ENCODE measurements around the gene SYT9.

SYT9 gene

GRCh38 chr11:7451520-7451919 is 199.8 kb downstream of the SYT9 start:
- Histone ChIP-seq H3K9me3 (ENCODE audit: control insufficient read depth, insufficient read depth, low read depth, low read length) (no peaks in the 10 kb centered on the region), H3K36me3 (ENCODE audit: control insufficient read depth in 2 of 2, insufficient read depth in 1 of 2, low read length in 2 of 2) (peaks cover 0 to 28% of the 10 kb centered on the region in 2 experiments; a peak in 1 of 3 replicates), H3K27ac (ENCODE audit: extremely low read depth, low read depth, low read length) (no peak overlapping the region), H3K4me3 (ENCODE audit: low read depth, low read length) (no peak overlapping the region), H3K4me1 (ENCODE audit: control insufficient read depth, insufficient read depth, low read length) (no peaks in the 10 kb centered on the region)
- CTCF ChIA-PET, result interaction anchor here (0.6 to 1.6 kb wide), 3 partner anchors 10 to 104 kb away, joined by 3 to 5 read pairs (median 5); no protein-coding TSS in a partner anchor
- no peak for TF ChIP-seq WT1 (tag by site-specific recombination; IDR thresholded peaks at IDR 0.05)
- TF ChIP-seq ZNF391 (tag by site-specific recombination; IDR thresholded peaks at IDR 0.05; ENCODE audit: borderline replicate concordance, low read depth), result no peak
- TF ChIP-seq ZBTB7A (tag by site-specific recombination; IDR thresholded peaks at IDR 0.05; ENCODE audit: low read depth), result no peak
- TF ChIP-seq KLF16 (tag by site-specific recombination; IDR thresholded peaks at IDR 0.05), result no peak
- no peak for TF ChIP-seq ZNF776 (tag by site-specific recombination; IDR thresholded peaks at IDR 0.05; ENCODE audit: borderline replicate concordance)
- no peak for TF ChIP-seq ZNF155 (tag by site-specific recombination; IDR thresholded peaks at IDR 0.05)
- no peak for TF ChIP-seq GLI2 (tag by site-specific recombination; IDR thresholded peaks at IDR 0.05; ENCODE audit: borderline replicate concordance, low read depth)
- no peak for TF ChIP-seq ZNF311 (tag by site-specific recombination; IDR thresholded peaks at IDR 0.05; ENCODE audit: borderline replicate concordance)
- POLR2A ChIA-PET, result interaction anchor here (0.5 to 0.7 kb wide), 2 partner anchors 24 to 170 kb away, joined by 3 to 4 read pairs; no protein-coding TSS in a partner anchor

GRCh38 chr11:7451952-7452494 is 200.3 kb downstream of the SYT9 start:
- Histone ChIP-seq H3K4me1 (ENCODE audit: control insufficient read depth, insufficient read depth, low read length) (no peaks in the 10 kb centered on the region), H3K9me3 (ENCODE audit: control insufficient read depth, insufficient read depth, low read depth, low read length) (no peaks in the 10 kb centered on the region), H3K27ac (ENCODE audit: extremely low read depth, low read depth, low read length) (no peak overlapping the region), H3K36me3 (ENCODE audit: control insufficient read depth in 2 of 2, insufficient read depth in 1 of 2, low read length in 2 of 2) (peaks cover 0 to 28% of the 10 kb centered on the region in 2 experiments; a peak in 1 of 3 replicates), H3K4me3 (ENCODE audit: low read depth, low read length) (no peak overlapping the region)
- TF ChIP-seq ZNF692 (tag by site-specific recombination; IDR thresholded peaks at IDR 0.05), result no peak
- TF ChIP-seq CTCF (tag by site-specific recombination; IDR thresholded peaks at IDR 0.05), result no peak
- no peak for TF ChIP-seq OSR2 (tag by site-specific recombination; IDR thresholded peaks at IDR 0.05)
- no peak for TF ChIP-seq ZBTB8A (tag by site-specific recombination; IDR thresholded peaks at IDR 0.05)
- ChIA-PET CTCF (interaction anchor here (1.0 kb wide), 1 partner anchor 200 kb away, joined by 4 read pairs; no protein-coding TSS in a partner anchor), POLR2A (interaction anchor here (0.5 to 0.7 kb wide), 2 partner anchors 24 to 169 kb away, joined by 3 to 4 read pairs; no protein-coding TSS in a partner anchor)

GRCh38 chr11:7454854-7455253 is 203.2 kb downstream of the SYT9 start:
- Histone ChIP-seq H3K9me3 (ENCODE audit: control insufficient read depth, insufficient read depth, low read depth, low read length) (no peaks in the 10 kb centered on the region), H3K36me3 (ENCODE audit: control insufficient read depth in 2 of 2, insufficient read depth in 1 of 2, low read length in 2 of 2) (peaks cover 0 to 31% of the 10 kb centered on the region in 2 experiments; a peak in 1 of 3 replicates), H3K4me1 (ENCODE audit: control insufficient read depth, insufficient read depth, low read length) (no peaks in the 10 kb centered on the region), H3K27ac (ENCODE audit: extremely low read depth, low read depth, low read length) (no peak overlapping the region), H3K4me3 (ENCODE audit: low read depth, low read length) (no peak overlapping the region)
- ChIA-PET POLR2A (no interaction called here), CTCF (interaction anchor here (0.6 to 1.3 kb wide), 4 partner anchors 58 to 357 kb away, joined by 3 to 5 read pairs (median 4); no protein-coding TSS in a partner anchor)
- no peak for TF ChIP-seq ZNF169 (tag by site-specific recombination; IDR thresholded peaks at IDR 0.05)
- no peak for TF ChIP-seq GLI4 (tag by site-specific recombination; IDR thresholded peaks at IDR 0.05)
- TF ChIP-seq ZNF792 (tag by site-specific recombination; IDR thresholded peaks at IDR 0.05), result no peak
- no peak for TF ChIP-seq ZNF521 (tag by site-specific recombination; IDR thresholded peaks at IDR 0.05)
- TF ChIP-seq EGR2 (tag by site-specific recombination; IDR thresholded peaks at IDR 0.05; ENCODE audit: low read depth), result no peak
- no peak for TF ChIP-seq ZNF654 (tag by site-specific recombination; IDR thresholded peaks at IDR 0.05; ENCODE audit: low read depth)
- no peak for TF ChIP-seq REPIN1 (tag by site-specific recombination; IDR thresholded peaks at IDR 0.05; ENCODE audit: low read depth)
- TF ChIP-seq SP3 (tag by site-specific recombination; IDR thresholded peaks at IDR 0.05), result no peak
- no peak for TF ChIP-seq ZFHX2 (tag by site-specific recombination; conservative IDR thresholded peaks at IDR 0.05)
- no peak for TF ChIP-seq ZNF629 (tag by site-specific recombination; IDR thresholded peaks at IDR 0.05)
